Stomach (tissue), 9 donors: ENCODE results near the gene SETD9. TPM values are rescaled to one million over a fixed set of nuclear protein-coding genes. Genes with fewer than 3 reads are reported as not detected.

Experiments used
- DNase-seq, 2 donors: peaks; one replicate each; pipeline versions ENCODE4 v3.0.0 to v3.0.0-alpha.2; 2013 to 2019
- H3K27ac ChIP-seq, 5 donors: fragments of 200-600 bp in 4 of 5; sonication (generic) in 4 of 5; one replicate each; pipeline ENCODE4 v1.5.1; 2013 to 2019; ENCODE audit warnings: mild to moderate bottlenecking in 1 of 5, moderate library complexity in 1 of 5
- H3K27me3 ChIP-seq, 3 donors: fragments of 200-600 bp; sonication (generic); one replicate each; pipeline ENCODE4 v1.5.1; 2017 to 2019; ENCODE audit warnings: mixed run types in 1 of 3
- H3K36me3 ChIP-seq, 4 donors: fragments of 200-600 bp; sonication (generic); 1 replicate in 3 of 4; 2 replicates in 1 of 4; pipeline ENCODE4 v1.5.1; 2016 to 2019
- H3K4me1 ChIP-seq, 4 donors: fragments of 200-600 bp; sonication (generic); one replicate each; pipeline ENCODE4 v1.5.1; 2016 to 2019
- H3K4me3 ChIP-seq, 4 donors: fragments of 200-600 bp; sonication (generic) in 3 of 4; one replicate each; pipeline ENCODE4 v1.5.1; 2016 to 2019; ENCODE audit warnings: mild to moderate bottlenecking in 1 of 4
- H3K9me3 ChIP-seq, 4 donors: fragments of 200-600 bp; sonication (generic); one replicate each; pipeline ENCODE4 v1.5.1; 2016 to 2019
- CTCF ChIP-seq, 7 experiments: fragments of 450-650 bp in 4 of 7; fragments of 200-600 bp in 3 of 7; sonication (generic) in 3 of 7; IDR thresholded peaks; one replicate each; pipeline ENCODE4 v1.5.1; 2016 to 2019; ENCODE audit warnings: antibody characterized with exemption in 7 of 7, control low read depth in 2 of 7, mild to moderate bottlenecking in 1 of 7
- EP300 ChIP-seq: sonication (generic); formaldehyde crosslinking; IDR thresholded peaks from one replicate; pipeline ENCODE4 v1.6.1; 2017; ENCODE audit warnings: antibody characterized with exemption
- POLR2A ChIP-seq, 4 donors: fragments of 450-650 bp; IDR thresholded peaks; one replicate each; pipeline ENCODE4 v1.6.1; 2016; ENCODE audit warnings: antibody characterized with exemption in 4 of 4, control low read depth in 2 of 4, mild to moderate bottlenecking in 1 of 4, moderate library complexity in 1 of 4
- POLR2AphosphoS5 ChIP-seq, 3 donors: sonication (generic); formaldehyde crosslinking; IDR thresholded peaks; one replicate each; pipeline ENCODE4 v1.6.1; 2016; ENCODE audit warnings: antibody characterized with exemption in 3 of 3
- WGBS, 5 donors: extraction: QIAGEN DNeasy Blood & Tissue Kit in 3 of 5; methylation state at CpG; one replicate each; pipeline versions ENCODE4 v1.1.5 to v1.1.7; 2013 to 2018; 5-methylcytosine and 5-hydroxymethylcytosine counted together
- intact Hi-C: fragments of 100-400 bp; cut with DNase I; formaldehyde crosslinking; loops from one replicate; pipeline ENCODE4 v1.15.1; 2023; ENCODE audit warnings: low total_unique reads
- polyA plus RNA-seq, 3 donors: library from polyadenylated mRNA; stranded (reverse); fragments of 200-250 nt; gene quantifications; one replicate each; pipeline ENCODE4 v1.2.3, GENCODE V29; 2013
- total RNA-seq, 5 donors: library from RNA; depleted of rRNA; stranded (reverse); fragments of >200 nt; gene quantifications; one replicate each; pipeline versions ENCODE4 v1.1.0 to v1.2.3, GENCODE V29; 2014 to 2016
- donor health status: healthy with polysubstance abuse.
- donor health status: Bipolar disorder and iron deficiency.
- donor health status: healthy.

SETD9 gene
- total and polyA plus RNA-seq, 8 donors: 1.0 to 46.7 (median 9.4) TPM; not detected in 1

DNA sequence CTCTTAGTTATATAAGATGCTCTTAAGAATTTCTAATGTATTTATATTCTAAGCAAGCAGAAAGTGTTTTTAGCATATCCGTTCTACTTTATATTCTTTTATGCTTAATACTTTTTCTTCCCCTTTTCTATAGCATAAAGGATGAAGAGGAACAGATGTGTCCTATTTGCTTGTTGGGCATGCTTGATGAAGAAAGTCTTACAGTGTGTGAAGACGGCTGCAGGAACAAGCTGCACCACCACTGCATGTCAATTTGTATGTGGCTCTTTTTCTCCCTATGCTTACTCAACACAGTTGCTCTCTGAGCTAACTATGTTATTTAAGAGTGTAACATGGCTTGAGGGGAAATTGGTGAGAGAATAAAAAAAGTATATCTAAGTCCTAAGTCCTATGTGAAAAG is 37.6 kb upstream of the SETD9 start:
- no peaks in the 10 kb centered on the region for H3K9me3 ChIP-seq
- peaks cover 17 to 85% (median 69%) of the 10 kb centered on the region in 4 donors for H3K36me3 ChIP-seq
- no peaks in the 10 kb centered on the region for H3K27me3 ChIP-seq
- no peak overlapping the region for H3K4me3 ChIP-seq
- no peak for DNase-seq
- intact Hi-C loops: no loop called here
- 79 to 93% (median 88%) methylated on average over 2 of the region's 2 CpGs for WGBS, 5 donors
- no peak overlapping the region for H3K27ac ChIP-seq
- H3K4me1 ChIP-seq: no peaks in the 10 kb centered on the region
- TF ChIP-seq POLR2AphosphoS5 (IDR thresholded peaks at IDR 0.05): no peak

DNA sequence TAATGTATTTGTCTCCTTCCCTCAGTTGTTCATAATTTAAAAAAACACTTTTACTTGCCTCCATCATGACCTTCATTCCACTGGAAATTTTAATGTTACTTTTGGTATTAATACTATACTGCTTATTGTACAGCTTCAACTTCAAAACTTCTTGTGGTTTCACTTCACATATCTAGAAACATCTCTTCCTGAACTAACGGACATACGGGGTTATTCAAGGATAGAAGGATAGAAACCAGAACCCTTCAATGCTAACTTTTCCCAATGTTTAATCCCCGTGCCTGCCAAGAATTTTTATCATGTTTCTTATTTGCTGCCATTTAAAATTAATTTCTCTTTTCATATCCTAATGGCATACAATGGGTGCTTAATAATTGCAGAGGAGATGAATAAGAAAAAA is 36.3 kb upstream of the SETD9 start:
- no peak for DNase-seq
- H3K36me3 ChIP-seq: peaks cover 24 to 86% (median 78%) of the 10 kb centered on the region in 4 donors
- intact Hi-C loops: no loop called here
- no peaks in the 10 kb centered on the region for H3K9me3 ChIP-seq
- H3K27me3 ChIP-seq: no peaks in the 10 kb centered on the region
- 59 to 77% (median 69%) methylated on average over 3 of the region's 3 CpGs for WGBS, 5 donors
- TF ChIP-seq POLR2A (IDR thresholded peaks at IDR 0.05): no peak
- no peak for TF ChIP-seq EP300
- no peak for TF ChIP-seq CTCF (IDR thresholded peaks at IDR 0.05)
- TF ChIP-seq POLR2AphosphoS5 (IDR thresholded peaks at IDR 0.05): no peak
- no peak overlapping the region for H3K27ac ChIP-seq
- no peak overlapping the region for H3K4me3 ChIP-seq
- no peaks in the 10 kb centered on the region for H3K4me1 ChIP-seq

DNA sequence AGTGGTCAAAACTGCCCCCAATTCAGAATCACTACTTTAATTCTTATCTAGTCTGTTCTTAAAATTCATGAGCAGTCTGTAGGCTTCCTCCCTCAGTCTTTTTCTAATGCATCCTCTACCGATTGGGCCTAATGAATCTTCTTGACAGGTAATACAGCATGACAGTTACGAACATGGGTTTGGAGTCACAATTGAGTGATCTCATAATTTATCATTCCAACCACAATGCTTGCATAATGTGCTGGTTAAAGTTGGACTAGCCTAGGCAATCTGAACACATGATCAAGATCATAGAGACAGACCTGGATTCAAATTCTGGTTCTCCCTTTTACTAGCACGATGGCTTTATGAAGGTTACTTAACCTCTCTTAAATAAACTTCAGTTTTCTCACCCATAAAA is 33.1 kb upstream of the SETD9 start:
- intact Hi-C loops: no loop called here
- H3K4me1 ChIP-seq: no peaks in the 10 kb centered on the region
- H3K4me3 ChIP-seq: no peak overlapping the region
- 79 to 84% (median 83%) methylated on average over 3 of the region's 3 CpGs for WGBS, 5 donors
- no peak overlapping the region for H3K27ac ChIP-seq
- H3K9me3 ChIP-seq: no peaks in the 10 kb centered on the region
- TF ChIP-seq EP300 (no peak), CTCF (IDR thresholded peaks at IDR 0.05) (no peak), POLR2A (IDR thresholded peaks at IDR 0.05) (no peak), POLR2AphosphoS5 (IDR thresholded peaks at IDR 0.05) (no peak)
- no peak for DNase-seq
- H3K36me3 ChIP-seq: peaks cover 30 to 98% (median 94%) of the 10 kb centered on the region in 4 donors
- H3K27me3 ChIP-seq: no peaks in the 10 kb centered on the region

DNA sequence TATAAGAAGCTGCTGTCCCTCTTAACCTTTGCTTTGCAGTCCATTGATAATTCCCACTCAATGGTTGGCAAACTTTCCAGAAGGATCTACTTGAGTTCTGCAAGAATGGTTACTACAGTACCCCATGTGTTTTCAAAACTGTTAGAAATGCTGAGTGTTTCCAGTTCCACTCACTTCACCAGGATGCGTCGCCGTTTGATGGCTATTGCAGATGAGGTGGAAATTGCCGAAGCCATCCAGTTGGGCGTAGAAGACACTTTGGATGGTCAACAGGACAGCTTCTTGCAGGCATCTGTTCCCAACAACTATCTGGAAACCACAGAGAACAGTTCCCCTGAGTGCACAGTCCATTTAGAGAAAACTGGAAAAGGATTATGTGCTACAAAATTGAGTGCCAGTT is 27.8 kb upstream of the SETD9 start:
- TF ChIP-seq POLR2A (IDR thresholded peaks at IDR 0.05) (no peak), EP300 (no peak), POLR2AphosphoS5 (IDR thresholded peaks at IDR 0.05) (no peak), CTCF (IDR thresholded peaks at IDR 0.05) (no peak)
- intact Hi-C loops: no loop called here
- Histone ChIP-seq H3K27me3 (no peaks in the 10 kb centered on the region), H3K27ac (no peak overlapping the region), H3K4me1 (no peaks in the 10 kb centered on the region), H3K36me3 (peaks cover 45 to 100% (median 96%) of the 10 kb centered on the region in 4 donors), H3K4me3 (no peak overlapping the region), H3K9me3 (no peaks in the 10 kb centered on the region)
- WGBS, 5 donors: 95 to 99% (median 97%) methylated on average over 5 of the region's 5 CpGs
- no peak for DNase-seq

GRCh38 chr5:56893251-56893951 is 16.0 kb upstream of the SETD9 start:
- H3K4me3 ChIP-seq: no peak overlapping the region
- no peaks in the 10 kb centered on the region for H3K27me3 ChIP-seq
- no peak for DNase-seq
- TF ChIP-seq CTCF (IDR thresholded peaks at IDR 0.05) (no peak), EP300 (no peak), POLR2AphosphoS5 (IDR thresholded peaks at IDR 0.05) (no peak), POLR2A (IDR thresholded peaks at IDR 0.05) (no peak)
- no peak overlapping the region for H3K27ac ChIP-seq
- intact Hi-C loops: no loop called here
- WGBS, 5 donors: 89 to 93% (median 92%) methylated on average over 5 of the region's 5 CpGs
- H3K4me1 ChIP-seq: no peaks in the 10 kb centered on the region
- H3K36me3 ChIP-seq: peaks cover 10 to 68% (median 55%) of the 10 kb centered on the region in 4 donors
- no peaks in the 10 kb centered on the region for H3K9me3 ChIP-seq
